DOHH2 (cell line): Measurements from ENCODE around the gene GPR27.

Experiments
- H3F3A ChIP-seq: fragments of 200-600 bp; sonication (generic), shearing (Covaris generic); 2 replicates; pipeline ENCODE4 v1.6.0; 2016; ENCODE audit warnings: antibody characterized with exemption, mild to moderate bottlenecking; ENCODE audit not compliant: control insufficient read depth, insufficient read depth
- H3K27ac ChIP-seq: fragments of 200-600 bp; sonication (generic); 2 replicates; pipeline ENCODE4 v1.5.1; 2014; ENCODE audit warnings: low read depth, mild to moderate bottlenecking, low read length, moderate library complexity
- H3K27me3 ChIP-seq: fragments of 200-600 bp; sonication (generic); 2 replicates; pipeline ENCODE4 v1.6.1; 2014; ENCODE audit warnings: mild to moderate bottlenecking, low read length, mixed read lengths; ENCODE audit not compliant: control insufficient read depth
- H3K36me3 ChIP-seq: fragments of 200-600 bp; sonication (generic); 2 replicates; pipeline ENCODE4 v1.6.1; 2014; ENCODE audit warnings: mild to moderate bottlenecking, low read length, moderate library complexity, mixed read lengths; ENCODE audit not compliant: control insufficient read depth
- H3K4me1 ChIP-seq: fragments of 200-600 bp; sonication (generic); 2 replicates; pipeline ENCODE4 v1.6.1; 2014; ENCODE audit warnings: mild to moderate bottlenecking, low read length, mixed read lengths; ENCODE audit not compliant: control insufficient read depth
- H3K4me2 ChIP-seq: fragments of 200-600 bp; sonication (generic); 2 replicates; pipeline ENCODE4 v1.6.0; 2014; ENCODE audit warnings: mild to moderate bottlenecking, low read length, moderate library complexity
- H3K4me3 ChIP-seq: fragments of 200-600 bp; sonication (generic); 2 replicates; pipeline ENCODE4 v1.5.1; 2014; ENCODE audit warnings: mild to moderate bottlenecking, low read length, mixed read lengths
- H3K79me2 ChIP-seq: fragments of 200-600 bp; sonication (generic); 2 replicates; pipeline ENCODE4 v1.6.1; 2014; ENCODE audit warnings: mild to moderate bottlenecking, low read length, mixed read lengths; ENCODE audit not compliant: control insufficient read depth
- H3K9me2 ChIP-seq: fragments of 200-600 bp; sonication (generic); replicated peaks from 2 replicates; pipeline ENCODE4 v1.6.1; 2014; ENCODE audit warnings: mild to moderate bottlenecking, low read length, mixed read lengths; ENCODE audit not compliant: control insufficient read depth
- H3K9me3 ChIP-seq: fragments of 200-600 bp; sonication (generic); 2 replicates; pipeline ENCODE4 v1.6.1; 2014; ENCODE audit warnings: antibody characterized with exemption, low read length, mixed read lengths; ENCODE audit not compliant: control insufficient read depth, insufficient read depth
- H4K20me1 ChIP-seq: fragments of 200-600 bp; sonication (generic); 2 replicates; pipeline ENCODE4 v1.6.0; 2014; ENCODE audit warnings: low read depth, mild to moderate bottlenecking, antibody characterized with exemption, low read length, moderate library complexity; ENCODE audit not compliant: control insufficient read depth, insufficient read depth
- CTCF ChIP-seq: fragments of 200-600 bp; sonication (generic); IDR thresholded peaks from one replicate; pipeline ENCODE4 v1.5.1; 2014; ENCODE audit warnings: antibody characterized with exemption, mild to moderate bottlenecking, low read depth, low read length; ENCODE audit not compliant: poor library complexity, severe bottlenecking
- EZH2phosphoT487 ChIP-seq: fragments of 200-600 bp; sonication (generic); IDR thresholded peaks from 2 replicates; pipeline ENCODE4 v1.6.1; 2017; ENCODE audit warnings: borderline replicate concordance, mild to moderate bottlenecking, antibody characterized with exemption, low read length, moderate library complexity, mixed read lengths

GPR27 gene

DNA sequence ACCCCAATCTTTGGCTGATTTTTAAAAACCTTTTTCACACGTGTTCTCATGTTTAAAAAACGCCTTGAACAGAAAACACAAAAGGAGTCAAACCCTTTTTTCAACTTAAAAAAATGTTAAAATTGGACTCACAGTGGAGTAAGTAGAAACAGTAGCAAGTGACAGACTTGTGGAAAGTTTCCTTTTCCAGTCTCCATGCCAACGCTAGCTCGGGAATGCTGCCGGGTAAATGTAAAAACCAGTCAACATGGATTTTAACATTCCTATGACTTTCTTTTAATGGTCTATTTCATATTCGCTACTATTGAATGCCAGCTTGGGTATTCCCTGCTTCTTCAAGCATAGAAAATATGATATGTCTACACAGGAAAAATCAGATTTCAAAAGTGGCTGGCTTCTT, 32.9 kb downstream of the GPR27 start:
- no peaks in the 10 kb centered on the region for H3K9me3 ChIP-seq
- no peak overlapping the region for H3K27ac ChIP-seq
- H4K20me1 ChIP-seq, result no peaks in the 10 kb centered on the region
- no peak for TF ChIP-seq CTCF
- TF ChIP-seq EZH2phosphoT487, result no peak
- no peaks in the 10 kb centered on the region for H3F3A ChIP-seq
- H3K4me1 ChIP-seq, result no peaks in the 10 kb centered on the region
- no peaks in the 10 kb centered on the region for H3K36me3 ChIP-seq
- no peak overlapping the region for H3K4me2 ChIP-seq
- no peaks in the 10 kb centered on the region for H3K9me2 ChIP-seq
- no peaks in the 10 kb centered on the region for H3K79me2 ChIP-seq
- peaks cover 34% of the 10 kb centered on the region for H3K27me3 ChIP-seq
- H3K4me3 ChIP-seq, result no peak overlapping the region

GRCh38 chr3:71787851-71788405, 34.3 kb downstream of the GPR27 start:
- Histone ChIP-seq H3K4me1 (no peaks in the 10 kb centered on the region), H3K4me2 (no peak overlapping the region), H4K20me1 (no peaks in the 10 kb centered on the region), H3K4me3 (no peak overlapping the region), H3K36me3 (no peaks in the 10 kb centered on the region), H3F3A (no peaks in the 10 kb centered on the region), H3K27me3 (peaks cover 25% of the 10 kb centered on the region), H3K79me2 (no peaks in the 10 kb centered on the region), H3K9me3 (no peaks in the 10 kb centered on the region), H3K9me2 (no peaks in the 10 kb centered on the region), H3K27ac (no peak overlapping the region)
- no peak for TF ChIP-seq EZH2phosphoT487
- no peak for TF ChIP-seq CTCF

DNA sequence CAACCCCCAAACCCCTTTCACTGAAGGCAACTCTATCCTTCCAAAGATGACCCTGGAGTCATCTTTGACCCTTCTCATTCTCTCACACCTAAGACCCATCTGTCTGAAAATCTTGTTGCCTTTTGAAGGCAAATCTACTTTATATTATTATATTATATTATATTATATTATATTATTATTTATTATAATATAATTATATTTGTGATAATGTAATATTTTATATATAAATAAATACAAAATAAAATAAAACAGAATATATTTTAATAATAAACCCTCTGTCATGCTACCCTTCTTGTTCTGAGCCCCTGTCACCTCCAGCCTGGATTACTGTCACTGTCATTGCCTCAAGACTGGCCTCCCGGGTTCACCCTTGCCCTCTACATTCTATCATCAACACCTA, 36.3 kb downstream of the GPR27 start:
- no peaks in the 10 kb centered on the region for H3F3A ChIP-seq
- no peaks in the 10 kb centered on the region for H4K20me1 ChIP-seq
- no peak overlapping the region for H3K4me2 ChIP-seq
- H3K9me2 ChIP-seq, result no peaks in the 10 kb centered on the region
- no peak overlapping the region for H3K27ac ChIP-seq
- no peak for TF ChIP-seq EZH2phosphoT487
- TF ChIP-seq CTCF, result no peak
- H3K4me1 ChIP-seq, result no peaks in the 10 kb centered on the region
- no peaks in the 10 kb centered on the region for H3K36me3 ChIP-seq
- H3K27me3 ChIP-seq, result peaks cover 24% of the 10 kb centered on the region; the same call in 1 of the 2 replicates
- no peak overlapping the region for H3K4me3 ChIP-seq
- H3K9me3 ChIP-seq, result no peaks in the 10 kb centered on the region
- H3K79me2 ChIP-seq, result no peaks in the 10 kb centered on the region

GRCh38 chr3:71791634-71792033, 38.0 kb downstream of the GPR27 start:
- no peaks in the 10 kb centered on the region for H3K9me3 ChIP-seq
- H3K4me2 ChIP-seq, result no peak overlapping the region
- no peak overlapping the region for H3K27ac ChIP-seq
- H3K4me3 ChIP-seq, result no peak overlapping the region
- peaks cover 16% of the 10 kb centered on the region; the same call in 1 of the 2 replicates for H3K27me3 ChIP-seq
- no peak for TF ChIP-seq EZH2phosphoT487
- no peak for TF ChIP-seq CTCF
- no peaks in the 10 kb centered on the region for H3K79me2 ChIP-seq
- H3F3A ChIP-seq, result no peaks in the 10 kb centered on the region
- H3K4me1 ChIP-seq, result no peaks in the 10 kb centered on the region
- no peaks in the 10 kb centered on the region for H3K36me3 ChIP-seq
- no peaks in the 10 kb centered on the region for H3K9me2 ChIP-seq
- H4K20me1 ChIP-seq, result no peaks in the 10 kb centered on the region
